NB4 (cell line): Measurements from ENCODE around the gene AGBL1.

Source experiments
- CTCF ChIP-seq: IDR thresholded peaks from one replicate; pipeline ENCODE4 v1.5.1; 2012; ENCODE audit warnings: low read depth, low read length
- POLR2A ChIP-seq: IDR thresholded peaks from 2 replicates; pipeline ENCODE4 v1.6.1; 2011; ENCODE audit warnings: mild to moderate bottlenecking; ENCODE audit not compliant: insufficient read length; ENCODE audit errors: extremely low read depth

DNA sequence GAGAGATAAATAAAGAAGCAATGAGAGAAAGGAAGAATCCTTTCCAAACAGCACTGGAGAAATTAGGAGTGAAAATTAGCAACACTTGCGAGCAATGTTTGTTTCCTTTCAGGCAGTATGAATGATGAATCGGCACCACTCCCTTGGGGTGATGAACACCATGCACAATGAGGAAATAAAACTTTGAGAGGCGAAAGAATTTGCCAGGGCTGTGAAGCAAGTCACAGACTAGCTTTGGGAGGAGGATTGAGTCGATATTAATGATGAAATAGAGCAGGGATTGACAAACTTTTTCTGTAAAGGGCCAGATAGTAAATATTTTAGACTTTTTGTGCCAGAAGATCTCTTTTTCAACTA lies 237.7 kb downstream of the AGBL1 start:
- TF ChIP-seq CTCF: no peak
- no peak for TF ChIP-seq POLR2A
